AG04449 (cell line): ENCODE measurements around the gene ELAC1.

ENCODE experiments used
- CTCF ChIA-PET: fragments of 350-600 bp; formaldehyde crosslinking; extraction: SDS; loops from one replicate; lab custom pipeline; 2021; ENCODE audit warnings: antibody characterized with exemption; lab: Yijun Ruan, JAX
- POLR2A ChIA-PET: fragments of 400-600, 350-600 bp; formaldehyde crosslinking; extraction: SDS; loops from one replicate; lab custom pipeline; 2020; ENCODE audit warnings: antibody characterized with exemption, inconsistent platforms; lab: Yijun Ruan, JAX
- DNase-seq: peaks from one replicate; pipeline ENCODE4 v3.0.0-alpha.2; 2010; ENCODE audit warnings: low read depth, low spot score
- H3K4me3 ChIP-seq: 2 replicates; pipeline ENCODE4 v1.5.1; 2011; ENCODE audit warnings: low read depth, mild to moderate bottlenecking, control low read depth, low read length
- CTCF ChIP-seq: IDR thresholded peaks from one replicate; pipeline ENCODE4 v1.5.1; 2011; ENCODE audit warnings: mild to moderate bottlenecking, moderate library complexity, low read length, control low read depth, inconsistent platforms; ENCODE audit not compliant: insufficient read depth; ENCODE audit errors: missing control alignments

ELAC1 gene

GRCh38 chr18:50947899-50948298 is 19.9 kb upstream of the ELAC1 start:
- H3K4me3 ChIP-seq: no peak overlapping the region
- CTCF ChIA-PET: interaction anchor here (1.1 kb wide), 1 partner anchor 128 kb away, joined by 4 read pairs; the partner anchor contains the start of gene MRO
- no peak for DNase-seq
- POLR2A ChIA-PET: no interaction called here
- no peak for TF ChIP-seq CTCF

- DNase-seq: no peak
- POLR2A ChIA-PET: no interaction called here
- CTCF ChIA-PET: no interaction called here
Observed at GRCh38 chr18:50949185-50949584, 18.7 kb upstream of the ELAC1 start.

GRCh38 chr18:50950626-50951025 is 17.2 kb upstream of the ELAC1 start:
- CTCF ChIA-PET: no interaction called here
- H3K4me3 ChIP-seq: no peak overlapping the region
- no peak for TF ChIP-seq CTCF
- DNase-seq: no peak
- POLR2A ChIA-PET: no interaction called here

More at GRCh38 chr18:50949185-50949584, 18.7 kb upstream of the ELAC1 start:
- no peak for TF ChIP-seq CTCF
- H3K4me3 ChIP-seq: no peak overlapping the region

- ChIA-PET CTCF (interaction anchor here (2.0 kb wide), 1 partner anchor 133 kb away, joined by 5 read pairs; no protein-coding TSS in a partner anchor), POLR2A (no interaction called here)
- no peak overlapping the region for H3K4me3 ChIP-seq
- no peak for DNase-seq
- TF ChIP-seq CTCF: no peak
Observed at GRCh38 chr18:50953822-50954221, 14.0 kb upstream of the ELAC1 start.

- DNase-seq: no peak
- no peak for TF ChIP-seq CTCF
- no peak overlapping the region for H3K4me3 ChIP-seq
- POLR2A ChIA-PET: interaction anchor here (1.2 kb wide), 1 partner anchor 12 kb away, joined by 3 read pairs; no protein-coding TSS in a partner anchor
- CTCF ChIA-PET: interaction anchor here (2.0 kb wide), 1 partner anchor 135 kb away, joined by 5 read pairs; no protein-coding TSS in a partner anchor
Observed at GRCh38 chr18:50955253-50955652, 12.6 kb upstream of the ELAC1 start.

GRCh38 chr18:50956116-50956515 is 11.7 kb upstream of the ELAC1 start:
- no peak for DNase-seq
- ChIA-PET CTCF (no interaction called here), POLR2A (interaction anchor here (1.2 kb wide), 1 partner anchor 11 kb away, joined by 3 read pairs; no protein-coding TSS in a partner anchor)
- H3K4me3 ChIP-seq: no peak overlapping the region
- TF ChIP-seq CTCF: no peak
